ENCODE results near the gene ATP11A.

DNA sequence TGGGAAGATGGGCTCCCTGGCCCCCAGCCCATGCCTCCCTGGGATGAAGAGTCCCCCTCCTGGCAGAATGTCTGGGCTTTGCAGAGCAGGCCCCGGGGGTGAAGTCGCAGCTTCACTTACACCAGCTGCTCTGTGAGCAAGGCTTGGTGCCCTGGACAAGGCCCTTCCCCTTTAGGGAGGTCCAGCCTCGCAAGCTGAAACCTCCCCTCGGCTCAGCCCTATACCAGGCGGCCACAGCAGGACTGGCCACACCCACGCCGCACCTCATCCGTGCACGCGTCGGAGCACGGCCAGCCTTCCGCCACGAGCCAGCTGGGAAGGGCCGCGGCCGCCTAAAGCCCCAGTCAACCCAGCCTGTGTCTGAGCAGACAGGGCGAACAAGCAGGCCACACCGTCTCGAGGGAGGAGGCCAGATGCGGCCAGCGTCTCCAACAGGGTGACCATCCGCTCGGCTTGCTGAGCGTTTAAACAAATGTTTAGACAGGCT lies 196.0 kb downstream of the ATP11A start:
- TF ChIP-seq, protein P1, sequence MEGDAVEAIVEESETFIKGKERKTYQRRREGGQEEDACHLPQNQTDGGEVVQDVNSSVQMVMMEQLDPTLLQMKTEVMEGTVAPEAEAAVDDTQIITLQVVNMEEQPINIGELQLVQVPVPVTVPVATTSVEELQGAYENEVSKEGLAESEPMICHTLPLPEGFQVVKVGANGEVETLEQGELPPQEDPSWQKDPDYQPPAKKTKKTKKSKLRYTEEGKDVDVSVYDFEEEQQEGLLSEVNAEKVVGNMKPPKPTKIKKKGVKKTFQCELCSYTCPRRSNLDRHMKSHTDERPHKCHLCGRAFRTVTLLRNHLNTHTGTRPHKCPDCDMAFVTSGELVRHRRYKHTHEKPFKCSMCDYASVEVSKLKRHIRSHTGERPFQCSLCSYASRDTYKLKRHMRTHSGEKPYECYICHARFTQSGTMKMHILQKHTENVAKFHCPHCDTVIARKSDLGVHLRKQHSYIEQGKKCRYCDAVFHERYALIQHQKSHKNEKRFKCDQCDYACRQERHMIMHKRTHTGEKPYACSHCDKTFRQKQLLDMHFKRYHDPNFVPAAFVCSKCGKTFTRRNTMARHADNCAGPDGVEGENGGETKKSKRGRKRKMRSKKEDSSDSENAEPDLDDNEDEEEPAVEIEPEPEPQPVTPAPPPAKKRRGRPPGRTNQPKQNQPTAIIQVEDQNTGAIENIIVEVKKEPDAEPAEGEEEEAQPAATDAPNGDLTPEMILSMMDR (IDR thresholded peaks at IDR 0.05), result no peak
- TF ChIP-seq EP300 (IDR thresholded peaks at IDR 0.05), result no peak
